Endothelial cell (in vitro differentiated cells): ENCODE results near the gene SSC4D. TPM values are rescaled to one million over a fixed set of nuclear protein-coding genes. Genes with fewer than 3 reads are reported as not detected.

Experiments
- DNase-seq: peaks from one replicate; pipeline ENCODE4 v3.0.0; 2021; ENCODE audit warnings: low spot score
- H3K27ac Mint-ChIP-seq: one replicate; pipeline ENCODE4 v1.8.0; 2021; ENCODE audit warnings: mixed read lengths, inconsistent platforms; ENCODE audit not compliant: unreplicated experiment
- H3K27me3 Mint-ChIP-seq: one replicate; pipeline ENCODE4 v1.8.0; 2021; ENCODE audit warnings: mild to moderate bottlenecking, moderate library complexity, mixed read lengths, inconsistent platforms; ENCODE audit not compliant: unreplicated experiment
- H3K36me3 Mint-ChIP-seq: one replicate; pipeline ENCODE4 v1.8.0; 2021; ENCODE audit warnings: mild to moderate bottlenecking, low read depth, mixed read lengths, inconsistent platforms; ENCODE audit not compliant: unreplicated experiment
- H3K4me1 Mint-ChIP-seq: one replicate; pipeline ENCODE4 v1.8.0; 2021; ENCODE audit warnings: mild to moderate bottlenecking, mixed read lengths, inconsistent platforms; ENCODE audit not compliant: unreplicated experiment
- H3K4me3 Mint-ChIP-seq: one replicate; pipeline ENCODE4 v1.8.0; 2021; ENCODE audit warnings: mild to moderate bottlenecking, mixed read lengths, inconsistent platforms; ENCODE audit not compliant: unreplicated experiment
- H3K9me3 Mint-ChIP-seq: one replicate; pipeline ENCODE4 v1.8.0; 2021; ENCODE audit warnings: mixed read lengths, inconsistent platforms; ENCODE audit not compliant: unreplicated experiment
- CTCF ChIP-seq: fragments of 200-600 bp; sonication (generic); IDR thresholded peaks from one replicate; pipeline ENCODE4 v1.5.0; 2021; ENCODE audit warnings: antibody characterized with exemption; ENCODE audit not compliant: unreplicated experiment
- total RNA-seq: library from RNA; stranded (reverse); fragmentation: NEBNext Ultra II Directional; extraction: Animal tissue kit (Norgen Biotek cat#: 25700); gene quantifications from one replicate; pipeline ENCODE4 v1.2.1, GENCODE V29; 2021; ENCODE audit not compliant: unreplicated experiment

Gene SSC4D
- total RNA-seq, 1 donor from 2014 or later, result 15.6 TPM

GRCh38 chr7:76383089-76383944, 26.2 kb downstream of the SSC4D start:
- no peaks in the 10 kb centered on the region for H3K4me1 Mint-ChIP-seq
- DNase-seq, result no peak
- H3K4me3 Mint-ChIP-seq, result no peak overlapping the region
- no peak overlapping the region for H3K27ac Mint-ChIP-seq
- no peaks in the 10 kb centered on the region for H3K9me3 Mint-ChIP-seq
- no peak for TF ChIP-seq CTCF
- H3K27me3 Mint-ChIP-seq, result peaks cover 5% of the 10 kb centered on the region
- H3K36me3 Mint-ChIP-seq, result no peaks in the 10 kb centered on the region

- Mint-ChIP-seq H3K4me1 (peaks cover 4% of the 10 kb centered on the region), H3K9me3 (no peaks in the 10 kb centered on the region), H3K4me3 (no peak overlapping the region), H3K36me3 (no peaks in the 10 kb centered on the region), H3K27ac (no peak overlapping the region), H3K27me3 (peaks cover 8% of the 10 kb centered on the region)
- no peak for TF ChIP-seq CTCF
- DNase-seq, result no peak
Measured at GRCh38 chr7:76381814-76382213, 27.7 kb downstream of the SSC4D start.

GRCh38 chr7:76380623-76380966, 28.9 kb downstream of the SSC4D start:
- TF ChIP-seq CTCF, result no peak
- no peak for DNase-seq
- Mint-ChIP-seq H3K36me3 (no peaks in the 10 kb centered on the region), H3K4me1 (peaks cover 4% of the 10 kb centered on the region), H3K9me3 (no peaks in the 10 kb centered on the region), H3K27ac (peak overlapping the region; percentile 83), H3K4me3 (peak overlapping the region; percentile 71), H3K27me3 (peaks cover 8% of the 10 kb centered on the region)

- Mint-ChIP-seq H3K36me3 (no peaks in the 10 kb centered on the region), H3K4me3 (no peak overlapping the region)
Measured at GRCh38 chr7:76377186-76377918, 32.1 kb downstream of the SSC4D start.

More at GRCh38 chr7:76377186-76377918, 32.1 kb downstream of the SSC4D start:
- H3K27ac Mint-ChIP-seq, result no peak overlapping the region
- TF ChIP-seq CTCF, result no peak
- H3K27me3 Mint-ChIP-seq, result peaks cover 13% of the 10 kb centered on the region
- H3K4me1 Mint-ChIP-seq, result peaks cover 17% of the 10 kb centered on the region
- no peak for DNase-seq
- no peaks in the 10 kb centered on the region for H3K9me3 Mint-ChIP-seq
